T-cell (primary cell): ENCODE results near the gene IL17RC. TPM values are rescaled to one million over a fixed set of nuclear protein-coding genes. Genes with fewer than 3 reads are reported as not detected.

Source experiments
- ATAC-seq, 4 experiments: fragments of 200-7000 bp in 3 of 4; fragments of 150-1000 bp in 1 of 4; cut with Tn5 transposase; replicated peaks in 1 of 4; 1 replicate in 3 of 4; 2 replicates in 1 of 4; pipeline ENCODE4 v1.10.0; 2021; ENCODE audit warnings: moderate library complexity in 3 of 4, mild to moderate bottlenecking in 2 of 4, moderate number of reproducible peaks in 1 of 4
- CTCF ChIA-PET, 2 donors: fragments of 300-600 bp; sonication (Branson Sonifier 250); formaldehyde crosslinking; loops; one replicate each; lab custom pipeline; 2022; ENCODE audit warnings: antibody characterized with exemption in 2 of 2; lab: Charles Lee
- POLR2A ChIA-PET, 2 donors: fragments of 300-600 bp; sonication (Branson Sonifier 250); formaldehyde crosslinking; loops; one replicate each; lab custom pipeline; 2022; ENCODE audit warnings: antibody characterized with exemption in 2 of 2; lab: Charles Lee
- DNase-seq, 35 experiments: peaks; one replicate each; pipeline versions ENCODE4 v3.0.0 to v3.0.0-alpha.2; 2013 to 2023
- H3K27ac ChIP-seq: one replicate; pipeline ENCODE4 v1.5.1; 2013; ENCODE audit warnings: low read length
- H3K27me3 ChIP-seq, 2 experiments: replicated peaks in 1 of 2; 1 replicate in 1 of 2; 2 replicates in 1 of 2; pipeline versions ENCODE4 v1.6.1 to v1.7.0; 2013; ENCODE audit warnings: low read length in 1 of 2, mixed read lengths in 1 of 2; ENCODE audit not compliant: control insufficient read depth in 2 of 2, insufficient read depth in 2 of 2; ENCODE audit errors: extremely low read depth in 1 of 2
- H3K36me3 ChIP-seq, 2 donors: 1 replicate in 1 of 2; 2 replicates in 1 of 2; pipeline versions ENCODE4 v1.6.1 to v1.7.0; 2013; ENCODE audit warnings: low read length in 1 of 2; ENCODE audit not compliant: control insufficient read depth in 2 of 2, insufficient read depth in 1 of 2; ENCODE audit errors: extremely low read depth in 1 of 2
- H3K4me1 ChIP-seq, 2 experiments: 1 replicate in 1 of 2; 2 replicates in 1 of 2; pipeline versions ENCODE4 v1.6.1 to v1.7.0; 2013; ENCODE audit warnings: low read length in 2 of 2, mixed read lengths in 1 of 2; ENCODE audit not compliant: insufficient read depth in 2 of 2, control insufficient read depth in 1 of 2; ENCODE audit errors: extremely low read depth in 1 of 2
- H3K4me3 ChIP-seq, 2 donors: 1 replicate in 1 of 2; 2 replicates in 1 of 2; pipeline versions ENCODE4 v1.5.1 to v1.7.0; 2013; ENCODE audit warnings: mild to moderate bottlenecking in 2 of 2, low read length in 1 of 2, moderate library complexity in 1 of 2; ENCODE audit not compliant: control insufficient read depth in 1 of 2; ENCODE audit errors: extremely low read depth in 1 of 2
- H3K9me3 ChIP-seq: 2 replicates; pipeline ENCODE4 v1.7.0; 2013
- H3K27ac Mint-ChIP-seq, 2 donors: one replicate each; pipeline ENCODE4 v1.8.0; 2020 to 2021; ENCODE audit warnings: mild to moderate bottlenecking in 2 of 2, mixed read lengths in 2 of 2
- H3K27me3 Mint-ChIP-seq, 2 donors: one replicate each; pipeline ENCODE4 v1.8.0; 2021 to 2022; ENCODE audit warnings: mixed read lengths in 2 of 2
- H3K36me3 Mint-ChIP-seq: one replicate; pipeline ENCODE4 v1.8.0; 2021; ENCODE audit warnings: mixed read lengths
- H3K4me1 Mint-ChIP-seq, 3 donors: one replicate each; pipeline ENCODE4 v1.8.0; 2020 to 2022; ENCODE audit warnings: mixed read lengths in 3 of 3, mild to moderate bottlenecking in 1 of 3
- H3K4me3 Mint-ChIP-seq, 3 donors: one replicate each; pipeline ENCODE4 v1.8.0; 2020 to 2022; ENCODE audit warnings: mild to moderate bottlenecking in 3 of 3, mixed read lengths in 3 of 3, moderate library complexity in 3 of 3
- H3K9me3 Mint-ChIP-seq, 3 donors: one replicate each; pipeline ENCODE4 v1.8.0; 2020 to 2022; ENCODE audit warnings: mixed read lengths in 3 of 3
- WGBS: methylation state at CpG from one replicate; pipeline ENCODE4 v1.1.5; 2013; ENCODE audit warnings: missing lambda C conversion rate; ENCODE audit not compliant: insufficient coverage; 5-methylcytosine and 5-hydroxymethylcytosine counted together
- total RNA-seq, 35 experiments: library from RNA in 6 of 35; stranded (reverse) in 6 of 35; fragments of 120-200 nt in 1 of 35; gene quantifications; one replicate each; pipeline versions ENCODE4 v1.2.1 to v1.2.4 and lab custom pipeline; 2013 to 2026

IL17RC gene
- total RNA-seq, 5 donors from 2014 or later (not counting 1 experiment from before 2014, with no cell fraction given): 0.54 to 1.2 (median 0.80) TPM

DNA sequence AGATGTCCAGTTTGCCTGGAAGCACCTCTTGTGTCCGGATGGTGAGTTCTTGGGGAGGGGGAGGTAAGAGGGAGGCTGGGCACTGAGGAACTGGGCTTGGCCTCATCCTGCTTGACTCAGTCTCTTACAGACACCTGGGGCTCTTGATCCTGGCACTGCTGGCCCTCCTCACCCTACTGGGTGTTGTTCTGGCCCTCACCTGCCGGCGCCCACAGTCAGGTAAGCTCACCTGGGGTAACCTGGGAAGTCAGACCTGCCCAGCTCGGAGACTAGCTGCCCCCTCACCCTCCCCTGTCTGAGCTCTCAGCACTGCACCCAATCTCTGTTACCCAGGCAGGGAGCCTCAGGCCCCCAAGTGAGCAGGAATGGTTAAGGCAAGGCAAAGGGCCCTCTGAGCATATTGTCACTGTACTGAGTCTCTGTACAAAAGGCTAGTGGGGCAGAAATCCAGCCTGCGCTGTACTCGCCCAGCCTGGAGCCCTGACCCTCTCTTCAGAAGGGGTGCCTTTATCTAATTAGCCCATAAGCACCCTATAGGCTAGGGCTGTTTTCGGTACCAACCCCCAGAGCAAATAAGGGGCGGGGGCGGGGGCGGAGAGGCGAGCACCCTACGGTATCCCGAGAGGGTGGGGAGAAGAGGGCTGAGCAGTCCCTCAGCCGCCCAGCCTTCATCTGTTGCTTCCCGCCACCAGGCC lies 2.2 kb upstream of the IL17RC start:
- no peak overlapping the region for H3K27ac Mint-ChIP-seq
- H3K4me1 ChIP-seq: peaks cover 3 to 32% of the 10 kb centered on the region in 2 experiments
- H3K4me3 ChIP-seq: peak overlapping the region in 1 of 2 donors; percentile 44
- H3K9me3 ChIP-seq: no peaks in the 10 kb centered on the region
- no peaks in the 10 kb centered on the region for H3K9me3 Mint-ChIP-seq
- H3K4me3 Mint-ChIP-seq: peak overlapping the region; percentile 9 to 73 (median 41)
- H3K36me3 Mint-ChIP-seq: no peaks in the 10 kb centered on the region
- ATAC-seq: peak in 2 of 4 experiments; percentile 49 to 64
- H3K27ac ChIP-seq: no peak overlapping the region
- H3K27me3 Mint-ChIP-seq: no peaks in the 10 kb centered on the region
- CTCF ChIA-PET: no interaction called here
- POLR2A ChIA-PET: no interaction called here
- 18% methylated on average over 11 of the region's 15 CpGs for WGBS
- no peak for DNase-seq
- H3K27me3 ChIP-seq: peaks cover 0 to 29% of the 10 kb centered on the region in 2 experiments
- peaks cover 0 to 31% (median 19%) of the 10 kb centered on the region in 3 donors for H3K4me1 Mint-ChIP-seq
- no peaks in the 10 kb centered on the region for H3K36me3 ChIP-seq

DNA sequence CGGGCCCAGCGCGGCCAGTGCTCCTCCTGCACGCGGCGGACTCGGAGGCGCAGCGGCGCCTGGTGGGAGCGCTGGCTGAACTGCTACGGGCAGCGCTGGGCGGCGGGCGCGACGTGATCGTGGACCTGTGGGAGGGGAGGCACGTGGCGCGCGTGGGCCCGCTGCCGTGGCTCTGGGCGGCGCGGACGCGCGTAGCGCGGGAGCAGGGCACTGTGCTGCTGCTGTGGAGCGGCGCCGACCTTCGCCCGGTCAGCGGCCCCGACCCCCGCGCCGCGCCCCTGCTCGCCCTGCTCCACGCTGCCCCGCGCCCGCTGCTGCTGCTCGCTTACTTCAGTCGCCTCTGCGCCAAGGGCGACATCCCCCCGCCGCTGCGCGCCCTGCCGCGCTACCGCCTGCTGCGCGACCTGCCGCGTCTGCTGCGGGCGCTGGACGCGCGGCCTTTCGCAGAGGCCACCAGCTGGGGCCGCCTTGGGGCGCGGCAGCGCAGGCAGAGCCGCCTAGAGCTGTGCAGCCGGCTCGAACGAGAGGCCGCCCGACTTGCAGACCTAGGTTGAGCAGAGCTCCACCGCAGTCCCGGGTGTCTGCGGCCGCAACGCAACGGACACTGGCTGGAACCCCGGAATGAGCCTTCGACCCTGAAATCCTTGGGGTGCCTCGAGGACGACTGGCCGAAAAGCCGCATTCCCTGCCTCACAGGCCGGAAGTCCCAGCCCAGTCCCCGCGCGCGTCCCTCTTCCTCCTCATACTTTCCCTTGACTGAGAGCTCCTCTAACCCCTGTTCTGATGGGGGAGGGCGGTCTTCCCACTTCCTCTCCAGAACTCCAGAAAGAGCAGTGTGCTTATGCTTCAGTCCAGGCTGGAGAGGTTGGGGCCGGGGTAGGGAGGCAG lies 1.4 kb upstream of the IL17RC start:
- ChIA-PET CTCF (interaction anchor here (0.6 to 0.7 kb wide), 2 partner anchors 16 to 141 kb away, joined by 3 read pairs; no protein-coding TSS in a partner anchor), POLR2A (interaction anchor here (0.5 to 0.7 kb wide), 4 partner anchors 17 to 347 kb away, joined by 3 to 13 read pairs (median 3); no protein-coding TSS in a partner anchor)
- Mint-ChIP-seq H3K27ac (no peak overlapping the region), H3K36me3 (no peaks in the 10 kb centered on the region), H3K4me3 (peak overlapping the region; percentile 70 to 73 (median 71)), H3K27me3 (no peaks in the 10 kb centered on the region), H3K4me1 (peaks cover 0 to 29% (median 19%) of the 10 kb centered on the region in 3 donors), H3K9me3 (no peaks in the 10 kb centered on the region)
- DNase-seq (peak in 11 of 35 experiments; percentile 7 to 47 (median 23)), ATAC-seq (peak; percentile 41 to 62 (median 58))
- no peaks in the 10 kb centered on the region for H3K9me3 ChIP-seq
- peaks cover 3 to 32% of the 10 kb centered on the region in 2 experiments for H3K4me1 ChIP-seq
- H3K27me3 ChIP-seq: peaks cover 0 to 29% of the 10 kb centered on the region in 2 experiments
- H3K4me3 ChIP-seq: peak overlapping the region; percentile 51 to 83
- no peak overlapping the region for H3K27ac ChIP-seq
- WGBS: 2% methylated on average over 86 of the region's 99 CpGs
- no peaks in the 10 kb centered on the region for H3K36me3 ChIP-seq

- ChIA-PET CTCF (interaction anchor here in 1 of 2 donors (0.6 kb wide), 1 partner anchor 142 kb away, joined by 3 read pairs; no protein-coding TSS in a partner anchor), POLR2A (interaction anchor here in 1 of 2 donors (0.5 to 0.7 kb wide), 2 partner anchors 16 to 134 kb away, joined by 3 read pairs; no protein-coding TSS in a partner anchor)
- no peaks in the 10 kb centered on the region for H3K36me3 ChIP-seq
- Mint-ChIP-seq H3K27me3 (no peaks in the 10 kb centered on the region), H3K9me3 (no peaks in the 10 kb centered on the region), H3K4me3 (peak overlapping the region; percentile 51 to 73 (median 65)), H3K27ac (no peak overlapping the region), H3K36me3 (no peaks in the 10 kb centered on the region), H3K4me1 (peaks cover 0 to 29% (median 19%) of the 10 kb centered on the region in 3 donors)
- H3K27ac ChIP-seq: no peak overlapping the region
- H3K27me3 ChIP-seq: peaks cover 0 to 26% of the 10 kb centered on the region in 2 experiments
- peak overlapping the region in 1 of 2 donors; percentile 40 for H3K4me3 ChIP-seq
- ATAC-seq (no peak), DNase-seq (no peak)
- no peaks in the 10 kb centered on the region for H3K9me3 ChIP-seq
- H3K4me1 ChIP-seq: peaks cover 3 to 32% of the 10 kb centered on the region in 2 experiments
- WGBS: 90% methylated on average over 2 of the region's 7 CpGs
These were observed 558 bp upstream of the IL17RC start for GRCh38 chr3:9916346-9916733.

GRCh38 chr3:9917820-9918219 lies 922 bp downstream of the IL17RC start:
- no peaks in the 10 kb centered on the region for H3K36me3 Mint-ChIP-seq
- POLR2A ChIA-PET: no interaction called here

DNA sequence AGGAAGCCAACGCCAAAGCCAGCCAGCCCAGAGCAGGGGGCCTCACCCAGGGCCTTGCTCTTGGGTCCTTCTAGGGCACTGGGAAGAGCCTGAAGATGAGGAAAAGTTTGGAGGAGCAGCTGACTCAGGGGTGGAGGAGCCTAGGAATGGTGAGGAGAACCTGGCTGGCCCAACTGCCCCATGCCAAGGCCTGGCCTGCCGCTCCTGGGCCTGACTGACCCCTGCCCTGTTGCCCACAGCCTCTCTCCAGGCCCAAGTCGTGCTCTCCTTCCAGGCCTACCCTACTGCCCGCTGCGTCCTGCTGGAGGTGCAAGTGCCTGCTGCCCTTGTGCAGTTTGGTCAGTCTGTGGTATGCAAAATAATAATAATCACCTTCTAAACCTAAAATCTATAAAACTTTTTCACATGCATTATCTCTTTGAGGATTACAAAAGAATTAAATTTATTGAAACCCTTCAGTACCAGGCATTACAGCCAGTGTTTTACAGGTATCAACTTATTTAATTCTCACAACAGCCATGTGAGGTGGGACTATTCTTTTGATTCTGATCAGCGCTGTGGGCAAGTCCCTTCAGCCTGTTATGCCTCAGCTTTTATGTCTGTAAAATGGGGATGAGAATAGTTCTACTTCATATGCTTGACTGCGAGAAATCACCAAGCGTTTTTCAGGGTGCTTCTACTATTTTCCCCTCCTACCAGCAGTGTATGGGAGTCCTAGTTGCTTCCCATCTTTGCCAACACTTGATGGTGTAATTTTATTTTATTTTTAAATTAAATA lies 1.6 kb downstream of the IL17RC start:
- no peaks in the 10 kb centered on the region for H3K9me3 Mint-ChIP-seq
- H3K27ac ChIP-seq: no peak overlapping the region
- H3K4me3 Mint-ChIP-seq: no peak overlapping the region
- H3K4me3 ChIP-seq: no peak overlapping the region
- no peaks in the 10 kb centered on the region for H3K36me3 Mint-ChIP-seq
- no peaks in the 10 kb centered on the region for H3K36me3 ChIP-seq
- H3K27me3 Mint-ChIP-seq: peaks cover 0 to 3% of the 10 kb centered on the region in 2 donors
- ATAC-seq (no peak), DNase-seq (no peak)
- H3K4me1 Mint-ChIP-seq: peaks cover 0 to 15% (median 13%) of the 10 kb centered on the region in 3 donors
- H3K27me3 ChIP-seq: peaks cover 0 to 26% of the 10 kb centered on the region in 2 experiments
- POLR2A ChIA-PET: no interaction called here
- WGBS: 100% methylated on average over 4 of the region's 8 CpGs
- CTCF ChIA-PET: no interaction called here
- no peak overlapping the region for H3K27ac Mint-ChIP-seq
- no peaks in the 10 kb centered on the region for H3K9me3 ChIP-seq
- peaks cover 3 to 26% of the 10 kb centered on the region in 2 experiments for H3K4me1 ChIP-seq

More at GRCh38 chr3:9917820-9918219, 922 bp downstream of the IL17RC start:
- peaks cover 0 to 16% (median 13%) of the 10 kb centered on the region in 3 donors for H3K4me1 Mint-ChIP-seq
- 97% methylated on average over 10 of the region's 10 CpGs for WGBS
- ATAC-seq (no peak), DNase-seq (no peak)
- no peak overlapping the region for H3K27ac Mint-ChIP-seq
- no peaks in the 10 kb centered on the region for H3K36me3 ChIP-seq
- peaks cover 0 to 3% of the 10 kb centered on the region in 2 donors for H3K27me3 Mint-ChIP-seq
- H3K9me3 ChIP-seq: no peaks in the 10 kb centered on the region
- no peaks in the 10 kb centered on the region for H3K9me3 Mint-ChIP-seq
- H3K27ac ChIP-seq: no peak overlapping the region
- no peak overlapping the region for H3K4me3 Mint-ChIP-seq
- no peak overlapping the region for H3K4me3 ChIP-seq
- peaks cover 0 to 26% of the 10 kb centered on the region in 2 experiments for H3K27me3 ChIP-seq
- CTCF ChIA-PET: no interaction called here
- H3K4me1 ChIP-seq: peaks cover 3 to 26% of the 10 kb centered on the region in 2 experiments
